Inflammatory macrophage treated with lipopolysaccharide for 4 hours (primary cell): ENCODE results near the gene PTTG1IP2.

Experiments used
- DNase-seq: peaks from one replicate; pipeline ENCODE4 v3.0.0-alpha.2; 2020

The PTTG1IP2 gene

GRCh38 chr7:90484706-90485105 lies 15.3 kb downstream of the PTTG1IP2 start:
- no peak for DNase-seq

- DNase-seq: no peak
These were observed 16.4 kb downstream of the PTTG1IP2 start for GRCh38 chr7:90485734-90486316.

GRCh38 chr7:90487808-90488207 lies 18.4 kb downstream of the PTTG1IP2 start:
- no peak for DNase-seq

GRCh38 chr7:90488220-90488619 lies 18.8 kb downstream of the PTTG1IP2 start:
- no peak for DNase-seq

- no peak for DNase-seq
These were observed 22.8 kb downstream of the PTTG1IP2 start for GRCh38 chr7:90492250-90492649.

GRCh38 chr7:90495241-90495640 lies 25.8 kb downstream of the PTTG1IP2 start:
- DNase-seq: no peak

- no peak for DNase-seq
These were observed 33.1 kb downstream of the PTTG1IP2 start for GRCh38 chr7:90502539-90502938.

GRCh38 chr7:90503367-90503766 lies 33.9 kb downstream of the PTTG1IP2 start:
- no peak for DNase-seq

- no peak for DNase-seq
These were observed 38.3 kb downstream of the PTTG1IP2 start for GRCh38 chr7:90507692-90508091.

GRCh38 chr7:90511776-90512175 lies 42.3 kb downstream of the PTTG1IP2 start:
- no peak for DNase-seq

GRCh38 chr7:90512821-90513254 lies 43.4 kb downstream of the PTTG1IP2 start:
- DNase-seq: no peak

GRCh38 chr7:90516257-90516656 lies 46.8 kb downstream of the PTTG1IP2 start:
- no peak for DNase-seq

GRCh38 chr7:90518630-90519029 lies 49.2 kb downstream of the PTTG1IP2 start:
- no peak for DNase-seq

- DNase-seq: no peak
These were observed 51.0 kb downstream of the PTTG1IP2 start for GRCh38 chr7:90520484-90520883.

GRCh38 chr7:90530263-90530662 lies 60.8 kb downstream of the PTTG1IP2 start:
- peak; percentile 82 for DNase-seq

GRCh38 chr7:90532231-90532929 lies 62.9 kb downstream of the PTTG1IP2 start:
- DNase-seq: no peak

GRCh38 chr7:90536449-90536848 lies 67.0 kb downstream of the PTTG1IP2 start:
- peak; percentile 83 for DNase-seq

- DNase-seq: peak; percentile 27
These were observed 69.0 kb downstream of the PTTG1IP2 start for GRCh38 chr7:90538405-90538804.

GRCh38 chr7:90540406-90540805 lies 71.0 kb downstream of the PTTG1IP2 start:
- no peak for DNase-seq

GRCh38 chr7:90551036-90551435 lies 81.6 kb downstream of the PTTG1IP2 start:
- DNase-seq: no peak

- DNase-seq: peak; percentile 51
These were observed 83.1 kb downstream of the PTTG1IP2 start for GRCh38 chr7:90552521-90552920.

GRCh38 chr7:90560730-90561129 lies 91.3 kb downstream of the PTTG1IP2 start:
- DNase-seq: no peak
